WTC11 (cell line): ENCODE data around the gene PPP1R3E. TPM values are rescaled to one million over a fixed set of nuclear protein-coding genes. Genes with fewer than 3 reads are reported as not detected.

Experiments used
- ATAC-seq: fragments of 200-7000 bp; cut with Tn5 transposase; 2 replicates; pipeline ENCODE4 v1.10.0; 2021; ENCODE audit warnings: mild to moderate bottlenecking, moderate library complexity
- CTCF ChIA-PET: fragments of 300-600 bp; sonication (Branson Sonifier 250); formaldehyde crosslinking; loops from one replicate; lab custom pipeline; 2021; ENCODE audit warnings: antibody characterized with exemption; lab: Charles Lee
- POLR2A ChIA-PET: fragments of 350-600 bp; sonication (Branson Sonifier 250); formaldehyde crosslinking; loops from one replicate; lab custom pipeline; 2021; ENCODE audit warnings: antibody characterized with exemption; lab: Charles Lee
- DNase-seq: peaks from one replicate; pipeline ENCODE4 v3.0.0; 2021; ENCODE audit warnings: low spot score
- H3K27ac Mint-ChIP-seq: 2 replicates; pipeline ENCODE4 v1.8.0; 2021; ENCODE audit warnings: mixed read lengths
- H3K27me3 Mint-ChIP-seq: 2 replicates; pipeline ENCODE4 v1.8.0; 2021; ENCODE audit warnings: low read depth, mild to moderate bottlenecking, moderate library complexity, mixed read lengths
- H3K36me3 Mint-ChIP-seq: 2 replicates; pipeline ENCODE4 v1.8.0; 2021; ENCODE audit warnings: mixed read lengths
- H3K4me1 Mint-ChIP-seq: 2 replicates; pipeline ENCODE4 v1.8.0; 2022; ENCODE audit warnings: mixed read lengths
- H3K4me3 Mint-ChIP-seq: 2 replicates; pipeline ENCODE4 v1.8.0; 2021; ENCODE audit warnings: mild to moderate bottlenecking, moderate library complexity, mixed read lengths
- H3K9me3 Mint-ChIP-seq: 2 replicates; pipeline ENCODE4 v1.8.0; 2021; ENCODE audit warnings: mixed read lengths
- ATF3 ChIP-seq: sonication (generic); formaldehyde crosslinking; conservative IDR thresholded peaks from 2 replicates; pipeline ENCODE4 v1.8.1; 2022; ENCODE audit warnings: mild to moderate bottlenecking, missing genetic modification reagents
- CREB1 ChIP-seq: sonication (generic); formaldehyde crosslinking; IDR thresholded peaks from 2 replicates; pipeline ENCODE4 v1.8.0; 2023; ENCODE audit warnings: mild to moderate bottlenecking, missing genetic modification reagents
- E2F4 ChIP-seq: sonication (generic); formaldehyde crosslinking; IDR thresholded peaks from 2 replicates; pipeline ENCODE4 v1.8.1; 2022; ENCODE audit warnings: low read depth, mild to moderate bottlenecking, moderate library complexity, missing genetic modification reagents, borderline replicate concordance
- ERG ChIP-seq: fragments of 250-450 bp; sonication (Bioruptor Pico); IDR thresholded peaks from 2 replicates; pipeline ENCODE4 v1.8.0; 2021; ENCODE audit warnings: mild to moderate bottlenecking
- ESRRA ChIP-seq: sonication (generic); formaldehyde crosslinking; IDR thresholded peaks from 2 replicates; pipeline ENCODE4 v1.8.1; 2022; ENCODE audit warnings: mild to moderate bottlenecking, missing genetic modification reagents, borderline replicate concordance
- ETV6 ChIP-seq: sonication (generic); formaldehyde crosslinking; IDR thresholded peaks from 2 replicates; pipeline ENCODE4 v1.8.1; 2022; ENCODE audit warnings: mild to moderate bottlenecking, missing genetic modification reagents
- FOXP4 ChIP-seq: sonication (generic); formaldehyde crosslinking; IDR thresholded peaks from 2 replicates; pipeline ENCODE4 v1.8.0; 2022; ENCODE audit warnings: mild to moderate bottlenecking, missing genetic modification reagents
- GTF2I ChIP-seq: fragments of 250-450 bp; sonication (Bioruptor Pico); conservative IDR thresholded peaks from 2 replicates; pipeline ENCODE4 v1.4.0; 2021; ENCODE audit warnings: mild to moderate bottlenecking
- JAZF1 ChIP-seq: fragments of 250-450 bp; sonication (Bioruptor Pico); IDR thresholded peaks from 2 replicates; pipeline ENCODE4 v1.9.0; 2021; ENCODE audit warnings: moderate library complexity, mild to moderate bottlenecking, inconsistent platforms
- JUN ChIP-seq: sonication (generic); formaldehyde crosslinking; IDR thresholded peaks from 2 replicates; pipeline ENCODE4 v1.8.0; 2023; ENCODE audit warnings: mild to moderate bottlenecking, missing genetic modification reagents
- NFYB ChIP-seq: sonication (generic); formaldehyde crosslinking; conservative IDR thresholded peaks from 2 replicates; pipeline ENCODE4 v1.8.0; 2022; ENCODE audit warnings: low read depth, missing genetic modification reagents
- NR1H2 ChIP-seq: sonication (generic); formaldehyde crosslinking; IDR thresholded peaks from 2 replicates; pipeline ENCODE4 v1.9.0; 2021; ENCODE audit warnings: mild to moderate bottlenecking, moderate library complexity, missing genetic modification reagents
- STAT6 ChIP-seq: sonication (generic); formaldehyde crosslinking; conservative IDR thresholded peaks from 2 replicates; pipeline ENCODE4 v1.8.1; 2023; ENCODE audit warnings: mild to moderate bottlenecking, low read depth, missing genetic modification reagents, moderate library complexity
- ZBTB43 ChIP-seq: sonication (generic); formaldehyde crosslinking; IDR thresholded peaks from 2 replicates; pipeline ENCODE4 v1.8.1; 2023; ENCODE audit warnings: mild to moderate bottlenecking, missing genetic modification reagents
- ZNF219 ChIP-seq: sonication (generic); formaldehyde crosslinking; IDR thresholded peaks from 2 replicates; pipeline ENCODE4 v1.8.0; 2023; ENCODE audit warnings: missing genetic modification reagents, mild to moderate bottlenecking, borderline replicate concordance
- ZNF532 ChIP-seq: fragments of 250-450 bp; sonication (Bioruptor Pico); IDR thresholded peaks from 2 replicates; pipeline ENCODE4 v1.9.0; 2021; ENCODE audit warnings: mild to moderate bottlenecking, borderline replicate concordance
- ZSCAN18 ChIP-seq: fragments of 250-450 bp; sonication (Bioruptor Pico); IDR thresholded peaks from 2 replicates; pipeline ENCODE4 v2.1.2; 2022; ENCODE audit warnings: mild to moderate bottlenecking, moderate library complexity
- total RNA-seq: library from RNA; stranded (reverse); gene quantifications from 3 replicates; pipeline ENCODE4 v1.2.3, GENCODE V29; 2021

Gene PPP1R3E
- total RNA-seq, 1 experiment from 2014 or later = 7.4 TPM

- peak overlapping the region; percentile 98 for H3K27ac Mint-ChIP-seq
- POLR2A ChIA-PET = no interaction called here
- CTCF ChIA-PET = interaction anchor here (0.5 to 1.8 kb wide), 9 partner anchors 8 to 304 kb away, joined by 3 to 14 read pairs (median 4); partner anchors contain the start of genes ACIN1, C14orf119 and PABPN1
- no peaks in the 10 kb centered on the region for H3K27me3 Mint-ChIP-seq
- TF ChIP-seq JAZF1 (CRISPR knock-in tag) (no peak), NFYB (CRISPR knock-in tag) (no peak), E2F4 (CRISPR knock-in tag) (no peak), ESRRA (no peak), ATF3 (CRISPR knock-in tag) (no peak), FOXP4 (CRISPR knock-in tag) (no peak), STAT6 (CRISPR knock-in tag) (no peak), ERG (CRISPR knock-in tag) (no peak), GTF2I (CRISPR knock-in tag) (no peak), ETV6 (CRISPR knock-in tag) (no peak), ZNF532 (CRISPR knock-in tag) (no peak), CREB1 (CRISPR knock-in tag) (no peak), ZSCAN18 (CRISPR knock-in tag) (no peak), ZNF219 (CRISPR knock-in tag) (no peak), NR1H2 (CRISPR knock-in tag) (no peak), ZBTB43 (no peak), JUN (CRISPR knock-in tag) (no peak)
- peaks cover 39% of the 10 kb centered on the region for H3K4me1 Mint-ChIP-seq
- ATAC-seq (peak; percentile 87), DNase-seq (no peak)
- no peak overlapping the region for H3K4me3 Mint-ChIP-seq
- H3K9me3 Mint-ChIP-seq = no peaks in the 10 kb centered on the region
- H3K36me3 Mint-ChIP-seq = no peaks in the 10 kb centered on the region
Observed at GRCh38 chr14:23252006-23252405, 50.7 kb downstream of the PPP1R3E start.
